GM21576 (cell line): ENCODE results near the gene UEVLD.
"Not testable (repeated sequence)": the region's sequence is repeated elsewhere in the genome, so short reads cannot be mapped to it uniquely, and the experiment has no call there.

Experiments
- ATAC-seq: cut with Tn5 transposase; IDR thresholded peaks from one replicate; pipeline ENCODE4 v1.9.1; 2021; ENCODE audit warnings: mild to moderate bottlenecking, moderate library complexity; ENCODE audit not compliant: unreplicated experiment

The UEVLD gene

DNA sequence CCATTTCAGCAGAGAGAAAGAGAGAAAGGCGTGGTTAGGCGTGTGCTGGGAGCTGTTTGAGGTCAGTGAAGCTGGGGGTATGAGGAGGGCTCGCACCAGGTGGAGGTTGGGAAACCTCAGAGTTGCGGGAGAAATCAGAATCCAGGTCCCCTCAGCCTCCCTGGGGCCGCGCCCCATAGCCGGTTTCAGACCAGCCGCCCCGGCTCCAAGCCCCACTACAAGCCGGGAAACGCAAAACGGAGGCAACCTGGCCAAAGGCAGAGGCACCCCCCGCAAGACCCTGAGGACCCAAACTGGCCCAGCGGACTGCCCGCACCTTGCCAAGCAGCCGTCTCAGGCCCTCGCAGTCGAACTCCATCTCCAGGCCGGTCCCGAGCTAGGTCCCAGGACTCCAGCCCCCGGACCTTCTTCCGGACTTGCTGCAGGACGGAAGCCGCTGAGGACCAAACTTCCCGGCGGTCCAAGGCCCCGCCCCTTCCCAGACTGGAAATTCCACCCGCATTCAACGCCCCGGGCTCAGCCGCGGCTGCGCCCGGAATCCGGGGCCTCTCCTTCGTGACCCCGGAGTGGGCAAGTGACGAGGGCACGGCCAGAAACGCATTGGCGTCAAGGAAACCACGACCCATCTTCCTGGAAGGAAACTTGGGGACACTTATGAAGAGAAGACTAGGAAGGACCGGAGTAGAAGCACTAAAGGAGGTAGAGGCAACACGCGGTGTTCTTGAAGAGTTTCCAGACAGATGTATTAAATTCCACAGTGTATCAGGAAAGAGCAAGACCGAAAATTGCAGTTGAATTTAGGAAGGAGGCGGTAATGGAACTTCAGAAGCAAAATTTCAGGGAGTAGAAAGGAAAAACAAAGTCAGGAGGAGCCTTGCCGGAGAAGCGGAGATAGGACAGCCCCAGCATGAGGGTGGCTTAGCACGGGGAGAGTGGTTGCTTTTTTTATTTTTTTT is at the start of gene UEVLD:
Gene UEVLD (minus strand): TSS at position 438 of the 956 bp plus-strand sequence. CDS start 80 bp downstream, at position 358.
- peak; percentile 53 for ATAC-seq

DNA sequence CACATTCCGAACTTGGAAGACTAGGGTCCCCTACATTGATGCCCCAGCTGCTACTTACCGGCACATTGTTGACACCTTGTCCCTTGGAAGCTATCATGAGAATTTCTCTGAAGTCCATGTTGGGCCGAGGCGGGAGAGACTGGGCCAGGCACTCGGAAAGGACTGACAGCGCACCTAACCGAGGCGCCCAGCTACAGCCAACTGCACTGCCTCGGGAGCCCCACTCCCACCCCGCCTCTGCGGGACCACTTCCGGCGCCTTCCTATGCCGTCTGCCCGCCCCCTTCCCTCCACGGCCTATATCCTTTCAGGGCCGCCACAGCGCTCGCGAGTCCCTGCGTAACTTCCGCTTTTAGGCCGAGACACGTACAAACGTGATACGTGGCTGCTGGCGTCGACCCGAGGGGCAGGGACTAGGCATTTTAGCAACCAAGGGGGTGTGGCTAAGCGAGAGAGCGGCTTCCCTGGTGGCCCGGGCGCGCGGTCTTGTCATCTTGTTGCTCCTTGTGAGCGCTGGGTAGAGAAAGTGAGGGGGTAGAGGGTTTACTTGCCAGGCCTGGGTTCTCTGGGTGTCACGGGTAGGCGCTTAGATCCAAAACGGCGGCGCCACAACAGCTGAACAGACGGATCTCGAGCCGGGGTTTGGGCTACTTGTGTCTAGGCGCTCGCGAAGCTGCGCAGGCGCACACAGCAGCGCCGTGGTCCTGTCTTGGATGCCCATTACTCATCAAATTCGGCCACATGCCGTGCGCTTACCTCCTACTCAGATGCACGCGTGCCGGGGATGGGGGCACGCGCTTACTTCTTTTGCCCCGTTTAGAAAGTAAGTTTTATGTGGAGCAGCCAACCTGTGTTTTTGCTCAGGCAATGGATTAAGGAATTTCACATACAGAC is 45.9 kb upstream of the UEVLD start, which contains the start of gene SPTY2D1:
Gene SPTY2D1 (minus strand): TSS at position 203 of the 893 bp plus-strand sequence. CDS start 85 bp downstream, at position 118.
- ATAC-seq = peak; percentile 96

DNA sequence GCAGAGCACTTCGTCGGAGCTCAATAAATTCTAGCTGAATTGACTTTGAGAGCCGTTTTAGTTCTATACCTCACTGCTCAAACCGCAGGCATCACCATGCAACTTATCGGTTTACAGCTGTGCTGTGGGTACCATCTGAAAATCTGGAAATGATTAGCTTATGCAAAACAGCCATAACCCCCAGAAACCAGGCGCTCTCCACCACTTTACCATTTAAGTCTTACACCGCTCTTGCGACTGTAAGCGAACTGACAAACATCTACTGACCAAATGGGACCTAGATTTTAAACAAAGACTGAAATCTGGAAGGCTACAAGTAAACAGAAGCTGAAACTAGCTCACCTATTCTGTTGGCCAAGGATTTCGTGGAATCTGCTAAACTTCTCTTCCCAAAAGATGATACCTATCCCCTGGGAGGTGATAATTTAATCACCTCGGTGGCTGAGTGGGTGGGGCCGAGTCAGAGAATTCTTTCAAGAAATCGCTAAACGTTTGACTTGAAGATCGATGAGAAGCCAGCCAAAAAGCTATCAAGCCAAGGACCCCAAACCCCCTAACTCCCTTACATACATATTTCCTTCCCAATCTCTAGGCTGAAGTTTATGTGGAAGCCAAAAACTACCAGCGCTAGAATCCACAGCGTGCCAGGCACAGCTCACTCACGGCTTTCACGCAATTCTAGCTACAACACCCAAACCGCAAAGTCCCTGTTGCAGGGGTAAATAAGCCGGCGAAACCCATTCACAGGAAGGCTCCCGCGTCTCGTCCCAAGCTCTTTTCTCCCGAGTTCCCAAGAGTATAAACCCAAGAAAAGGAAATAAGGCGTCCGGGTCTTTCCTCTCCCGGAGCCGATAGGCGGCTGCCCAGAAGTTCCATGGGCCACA is 45.0 kb upstream of the UEVLD start:
- peak; percentile 55 for ATAC-seq

DNA sequence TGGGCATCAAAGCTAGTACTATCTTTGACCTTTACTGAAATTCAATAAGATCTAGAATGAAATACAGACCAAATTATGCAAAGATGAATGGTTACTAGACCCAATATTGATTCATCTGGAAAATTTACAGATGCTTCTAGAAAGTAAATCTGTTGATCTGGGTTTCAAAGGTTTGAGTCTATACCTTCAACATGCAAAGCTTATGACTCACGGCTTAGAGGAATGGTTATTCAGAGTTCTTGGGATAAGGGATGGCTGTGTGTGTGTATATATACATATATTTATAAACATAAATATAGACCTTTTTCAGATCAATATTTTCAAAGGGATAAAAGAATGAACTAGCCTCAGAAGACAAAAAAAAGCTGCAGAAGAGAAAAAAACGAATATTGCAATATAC is 44.3 kb upstream of the UEVLD start:
- ATAC-seq = no peak

DNA sequence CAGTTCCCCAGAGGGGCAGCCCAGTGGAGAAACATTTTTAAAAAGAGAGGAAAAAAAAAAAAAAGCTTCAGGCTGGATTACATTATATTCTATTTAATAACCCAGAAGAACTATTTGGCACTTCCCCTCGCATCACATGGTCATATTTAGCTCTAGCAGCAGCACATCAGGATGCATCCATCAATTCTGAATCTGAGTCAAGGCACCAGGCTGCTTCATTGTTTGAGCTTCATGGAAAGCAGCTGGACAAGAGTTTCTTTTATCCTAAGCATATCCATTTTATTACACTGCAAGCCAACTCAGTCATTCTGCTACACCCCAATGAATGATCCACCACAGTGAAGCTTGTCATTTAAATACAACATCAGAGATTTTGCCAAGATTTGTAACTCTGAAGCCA is 35.6 kb upstream of the UEVLD start:
- no peak for ATAC-seq

DNA sequence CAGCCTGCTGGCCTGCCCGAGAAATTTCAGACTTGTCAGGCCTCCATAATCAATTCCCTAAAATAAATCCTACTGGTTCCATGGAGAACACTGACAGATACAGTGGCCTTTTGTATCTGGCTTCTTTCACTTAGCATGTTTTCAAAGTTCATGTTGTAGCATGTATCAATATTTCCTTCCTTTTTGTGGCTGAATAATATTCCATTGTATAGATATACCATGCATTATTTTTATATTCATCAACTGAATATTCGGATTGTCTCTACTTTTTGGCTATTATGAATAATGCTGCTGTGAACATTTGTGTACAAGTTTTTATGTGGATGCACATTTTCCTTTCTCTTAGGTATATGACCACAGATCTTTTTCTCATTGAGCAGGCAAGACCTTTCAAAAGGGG is 35.2 kb upstream of the UEVLD start:
- no peak for ATAC-seq

DNA sequence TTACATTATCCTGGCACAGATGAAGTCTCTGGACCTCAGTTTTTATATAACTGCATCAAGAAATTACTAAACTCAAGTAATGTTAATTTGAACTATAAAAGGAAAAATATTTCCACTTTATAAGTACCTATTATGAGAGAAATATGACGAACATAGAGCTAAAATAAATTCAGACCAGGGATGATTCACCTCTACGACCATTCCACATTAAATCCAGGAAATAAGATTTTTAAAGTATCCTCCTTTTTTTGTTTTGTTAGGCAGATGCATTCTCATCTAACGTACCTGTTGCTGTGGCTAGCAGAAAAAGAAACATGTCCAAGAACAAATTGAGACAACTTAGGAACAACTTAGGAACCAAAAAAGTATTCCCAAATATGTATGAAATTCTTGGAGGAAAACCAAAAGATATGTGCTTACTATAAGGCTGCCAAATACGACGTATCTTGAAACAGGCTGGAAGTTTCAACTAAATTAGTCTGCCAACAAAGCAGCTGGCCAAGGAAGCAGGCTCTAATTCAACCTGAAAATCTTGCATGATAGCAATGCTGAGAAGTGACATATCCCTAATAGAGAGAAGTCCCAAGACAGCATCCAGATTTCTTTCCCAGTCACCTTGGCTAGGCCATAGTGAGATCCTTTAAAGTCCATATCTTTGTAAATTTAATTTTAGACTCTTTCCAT is 29.9 kb upstream of the UEVLD start:
- ATAC-seq = no peak

DNA sequence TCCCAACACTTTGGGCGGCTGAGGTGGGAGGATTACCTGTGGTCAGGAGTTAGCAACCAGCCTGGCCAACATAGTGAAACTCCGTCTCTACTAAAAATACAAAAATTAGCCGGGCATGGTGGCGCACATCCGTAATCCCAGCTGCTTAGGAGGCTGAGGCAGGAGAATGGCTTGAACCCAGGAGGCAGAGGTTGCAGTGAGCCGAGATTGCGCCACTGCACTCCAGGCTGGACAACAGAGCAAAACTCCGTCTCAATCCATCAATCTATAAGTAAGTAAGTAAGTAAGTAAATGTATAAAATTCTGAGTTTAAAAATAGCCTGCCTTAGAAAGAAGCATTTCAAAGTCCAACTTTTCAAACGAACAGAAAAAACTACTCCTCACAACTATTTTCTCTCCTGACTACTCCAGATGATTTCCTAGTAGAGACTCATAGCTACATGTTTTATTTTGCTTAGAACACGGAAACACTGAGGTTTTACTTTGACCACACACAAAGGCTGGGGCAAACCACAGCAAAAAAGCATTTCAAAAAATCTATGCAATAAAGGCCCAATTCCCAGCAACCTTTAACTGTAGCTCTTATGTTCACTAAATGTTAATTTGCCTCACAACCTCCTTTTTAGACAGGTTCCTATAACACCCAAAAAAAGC is 29.3 kb upstream of the UEVLD start:
- peak; percentile 33 for ATAC-seq

DNA sequence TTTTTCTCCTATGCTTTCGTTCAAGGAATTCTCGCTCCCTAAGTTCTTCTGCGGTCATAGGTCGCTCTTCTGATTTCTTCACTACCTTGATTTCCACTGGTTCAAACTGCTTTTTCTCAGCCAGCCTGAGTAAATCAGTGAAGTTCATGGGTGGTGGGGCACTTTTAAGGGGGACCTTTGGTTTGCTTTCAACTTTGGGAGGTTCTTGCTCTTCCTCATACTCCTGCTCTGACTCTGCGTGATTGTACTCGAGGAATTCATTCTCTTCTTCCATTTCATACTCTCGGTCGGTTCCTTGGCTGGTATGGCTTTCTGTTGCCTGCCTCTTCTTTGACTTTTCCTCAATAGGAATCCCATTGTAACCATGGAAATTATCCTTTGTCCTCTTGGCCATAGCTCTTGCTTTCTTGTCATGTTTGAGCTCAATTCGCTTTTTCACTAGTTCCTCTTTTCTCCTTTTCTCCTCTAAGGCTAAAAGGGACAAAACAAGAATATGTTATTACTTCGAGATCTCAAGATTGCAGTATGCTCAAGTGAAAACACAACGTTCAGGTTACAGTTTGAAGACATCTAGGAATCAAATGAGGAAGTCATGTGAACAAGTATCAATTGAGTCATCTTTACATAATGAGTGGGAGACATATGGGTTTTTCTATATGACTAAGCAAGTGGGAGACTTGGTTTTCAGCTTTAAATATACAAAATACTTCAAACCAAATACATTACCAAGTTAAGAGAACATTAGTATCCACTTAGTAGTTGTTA is 27.3 kb upstream of the UEVLD start:
- peak; percentile 91 for ATAC-seq

DNA sequence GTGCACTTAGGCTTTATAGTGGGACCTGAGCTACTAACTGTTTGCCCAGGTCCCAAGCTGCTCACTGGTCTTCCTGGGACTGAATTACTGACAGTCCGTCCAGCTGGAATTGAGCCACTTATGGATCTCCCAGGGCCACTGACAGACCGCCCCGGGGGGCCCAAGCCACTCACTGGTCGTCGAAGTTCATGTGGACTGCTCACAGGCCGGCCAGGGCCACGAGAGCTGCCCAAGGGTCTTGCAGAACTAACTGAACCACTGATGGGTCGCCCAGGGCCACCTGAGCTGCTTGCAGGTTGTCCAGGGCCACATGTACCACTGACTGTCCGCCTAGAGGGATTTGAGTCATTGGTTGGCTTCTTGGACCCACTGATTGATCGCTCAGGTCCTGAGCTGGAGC is 26.1 kb upstream of the UEVLD start:
- ATAC-seq = no peak

DNA sequence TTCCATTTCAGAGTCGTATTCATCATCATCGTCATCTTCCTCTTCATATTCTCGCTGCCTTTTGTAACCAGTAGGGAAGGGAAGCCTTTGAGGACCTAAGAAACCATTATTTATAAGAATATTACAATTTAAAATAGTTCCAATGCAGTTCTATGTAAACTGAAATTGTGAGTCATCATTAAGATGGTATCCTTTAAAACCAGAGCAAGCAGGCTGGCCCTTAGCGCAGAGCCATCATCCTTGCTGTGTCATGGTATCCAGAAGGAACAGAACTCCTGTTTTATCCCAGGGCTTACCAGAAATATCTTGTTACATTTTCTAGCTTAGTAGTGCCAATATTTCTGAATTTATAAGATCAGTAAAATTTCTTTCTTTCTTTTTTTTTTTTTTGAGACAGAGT is 23.9 kb upstream of the UEVLD start:
- ATAC-seq = no peak

DNA sequence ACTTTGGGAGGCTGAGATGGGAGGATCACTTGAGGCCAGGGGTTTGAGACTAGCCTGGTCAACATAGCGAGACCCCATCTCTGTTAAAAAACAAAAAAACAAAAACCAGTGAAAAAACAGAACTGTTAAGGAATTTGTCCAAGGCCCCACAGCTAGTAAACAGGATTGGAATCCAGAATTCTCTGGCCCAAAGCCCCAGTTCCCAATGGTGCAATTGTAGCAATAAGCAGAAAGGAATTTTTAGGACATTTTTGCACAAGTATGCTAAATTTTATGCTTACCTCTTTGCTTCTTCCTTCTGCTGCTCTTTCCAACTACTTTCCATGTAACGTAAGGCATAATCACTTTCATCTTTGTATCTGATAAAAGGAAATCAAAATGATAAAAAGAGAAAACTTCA is 22.7 kb upstream of the UEVLD start:
- no peak for ATAC-seq

DNA sequence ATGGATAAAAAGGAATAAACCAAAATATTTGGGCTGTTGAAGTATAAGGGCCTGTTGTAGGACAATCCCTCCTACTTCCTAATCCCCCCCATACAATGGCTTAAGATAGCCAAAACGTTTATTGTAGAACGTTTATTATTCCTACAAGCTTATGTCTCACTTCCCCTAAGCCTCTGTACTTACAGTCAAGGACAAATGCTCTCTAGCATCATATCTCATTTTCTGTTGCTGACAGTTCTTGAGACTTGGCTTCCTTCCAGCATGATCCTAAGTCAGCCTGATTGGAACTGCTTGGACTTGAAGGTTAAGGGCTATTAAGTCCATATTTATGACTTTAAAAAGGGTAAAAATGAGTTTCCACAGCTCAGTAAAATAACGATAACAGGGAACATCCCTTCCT is 19.8 kb upstream of the UEVLD start:
- no peak for ATAC-seq

DNA sequence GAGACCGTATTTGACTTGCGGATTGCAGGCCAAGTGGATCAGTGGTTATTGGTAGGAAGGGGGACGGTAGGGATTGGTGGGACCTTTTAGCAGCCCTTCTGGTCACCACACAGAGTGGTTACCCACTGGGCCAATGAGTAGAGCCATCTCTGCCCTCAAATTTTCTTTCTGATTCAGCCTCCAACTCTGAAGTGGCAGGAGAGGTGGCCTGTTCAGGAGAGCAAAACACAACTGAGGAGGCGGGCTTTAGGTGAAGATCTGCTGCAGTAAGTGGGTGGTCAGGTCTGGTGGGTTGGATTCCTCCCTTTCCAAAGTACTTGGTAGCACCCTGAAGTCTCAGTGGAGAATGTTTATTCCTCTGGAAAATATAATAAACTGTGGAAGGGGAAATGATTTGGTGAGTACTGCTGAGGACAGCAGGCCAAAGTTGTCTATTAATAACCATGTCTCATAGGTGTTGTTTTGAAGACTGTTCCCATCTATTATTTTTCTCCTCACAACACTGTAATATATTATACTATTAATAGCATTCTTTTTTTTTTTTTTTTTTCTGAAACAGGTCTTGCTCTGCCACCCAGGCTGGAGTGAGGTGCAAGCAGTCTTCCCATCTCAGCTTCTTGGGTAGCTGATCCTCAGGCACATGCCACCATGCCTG is 12.5 kb upstream of the UEVLD start:
- ATAC-seq = no peak

DNA sequence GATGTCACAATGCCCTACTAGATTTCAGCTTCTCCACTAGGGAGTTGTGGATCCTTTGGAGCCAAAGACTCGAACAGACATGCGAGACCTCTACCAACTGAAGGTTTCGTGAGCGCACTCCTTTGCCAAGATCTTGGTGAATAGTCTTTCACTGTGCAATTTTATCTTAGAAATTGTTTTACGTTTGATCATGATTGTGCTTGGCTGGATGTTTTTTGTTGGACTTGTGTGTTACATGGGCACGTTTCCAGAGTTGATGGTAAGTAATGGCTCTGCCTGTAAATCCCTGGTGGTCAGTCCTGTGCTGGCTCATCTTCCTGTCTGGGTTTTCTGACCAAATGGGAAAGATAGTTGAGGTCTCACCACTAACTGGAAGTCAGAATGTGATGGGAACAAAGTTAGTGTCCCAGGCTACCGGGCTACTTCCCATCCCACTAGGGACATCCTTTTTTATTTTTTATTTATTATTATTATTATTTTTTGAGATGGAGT is 11.3 kb upstream of the UEVLD start, which contains the start of gene MISFA:
Gene MISFA (plus strand): TSS at position 51 of the 492 bp plus-strand sequence. CDS start 140 bp downstream, at position 191.
- ATAC-seq = no peak

DNA sequence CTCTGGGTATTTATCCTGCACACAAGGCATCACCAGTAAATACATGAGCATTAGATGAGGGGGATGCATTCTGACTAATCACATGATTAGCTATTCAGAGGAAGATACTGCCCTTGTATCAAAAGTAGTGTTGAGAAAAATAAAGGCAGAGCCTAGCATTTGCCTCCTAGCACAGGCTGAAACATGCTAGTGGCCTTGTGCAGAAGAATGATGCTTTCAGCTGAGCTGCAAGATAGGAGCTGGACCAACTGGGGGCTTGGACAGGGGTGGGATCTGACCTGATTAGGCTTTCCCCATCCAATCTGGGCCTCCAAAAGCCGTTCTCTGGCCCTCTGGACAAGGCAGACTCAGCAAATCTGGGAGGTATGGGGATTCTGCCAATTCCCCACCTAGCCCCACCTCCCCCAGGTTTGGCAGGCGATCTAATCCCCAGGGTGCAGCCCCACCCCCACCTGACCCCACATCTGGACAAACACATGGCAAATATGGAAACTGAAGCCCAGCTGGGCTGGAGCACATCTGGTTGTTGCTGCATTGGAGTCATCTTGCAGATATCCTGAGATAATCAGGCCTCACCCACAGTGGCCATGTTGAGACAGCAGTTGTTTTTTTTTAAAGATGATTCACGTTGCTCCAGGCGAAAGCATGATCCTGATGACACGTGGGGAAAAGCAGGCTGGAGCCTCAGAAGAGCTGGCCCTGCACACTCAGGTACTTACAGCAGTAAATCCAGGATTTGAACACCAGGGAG is 6.6 kb upstream of the UEVLD start:
- no peak for ATAC-seq

DNA sequence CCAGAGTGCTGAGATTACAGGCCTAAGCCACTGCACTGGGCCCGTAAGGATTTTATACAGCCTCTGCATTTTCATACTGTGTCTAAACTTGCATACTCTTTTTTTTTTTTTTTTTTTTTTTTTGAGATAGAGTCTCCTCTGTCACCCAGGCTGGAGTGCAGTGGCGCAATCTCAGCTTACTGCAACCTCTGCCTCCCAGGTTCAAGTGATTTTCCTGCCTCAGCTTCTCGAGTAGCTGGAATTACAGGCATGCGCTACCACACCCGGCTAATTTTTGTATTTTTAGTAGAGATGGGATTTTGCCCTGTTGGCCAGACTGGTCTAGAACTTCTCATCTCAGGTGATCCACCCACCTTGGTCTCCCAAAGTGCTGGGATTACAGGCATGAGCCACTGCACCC is 5.6 kb upstream of the UEVLD start:
- not testable (repeated sequence) for ATAC-seq
